ENCODE measurements around the gene C2orf42. TPM values are rescaled to one million over a fixed set of nuclear protein-coding genes. Genes with fewer than 3 reads are reported as not detected.

C2orf42 gene
- total RNA-seq: 22.4 and 23.3 TPM in 2 replicates

GRCh38 chr2:70190418-70191243 lies at the start of gene C2orf42:
C2orf42 (minus strand) TSS chr2:70191019; CDS start chr2:70181985, 9,034 bp downstream.

Other genes with a start within 250 kb of the C2orf42 start
- gene ASPRV1, start 229.4 kb downstream of the C2orf42 start, total RNA-seq: 0.33 and 0.46 TPM in 2 replicates
- gene PCBP1, start 103.5 kb downstream of the C2orf42 start, total RNA-seq: 87.6 and 104 TPM in 2 replicates
- gene TIA1, start 57.6 kb upstream of the C2orf42 start, total RNA-seq: 89.2 and 105 TPM in 2 replicates
- 124 and 147 TPM in 2 replicates for gene PCYOX1, start 67.1 kb upstream of the C2orf42 start, total RNA-seq
- 34.0 and 57.0 TPM in 2 replicates for gene SNRPG, start 102.7 kb upstream of the C2orf42 start, total RNA-seq
- gene FAM136A, start 111.0 kb upstream of the C2orf42 start, total RNA-seq: 17.3 and 21.2 TPM in 2 replicates

All from smooth muscle cell of the pulmonary artery (primary cell).